ENCODE measurements around the gene FAM234B.
"Not testable (repeated sequence)": the region's sequence is repeated elsewhere in the genome, so short reads cannot be mapped to it uniquely, and the experiment has no call there.

FAM234B gene

GRCh38 chr12:13049816-13050215 is 5.6 kb downstream of the FAM234B start:
- no peak overlapping the region for H2AFZ ChIP-seq (ENCODE audit: low read length)
- peak overlapping the region; percentile 17 for H3K4me3 ChIP-seq (ENCODE audit: low read length, poor library complexity, severe bottlenecking)
- peaks cover 43% of the 10 kb centered on the region for H3K4me1 ChIP-seq (ENCODE audit: insufficient read depth, low read length, poor library complexity, severe bottlenecking)
- TF ChIP-seq EZH2phosphoT487 (IDR thresholded peaks at IDR 0.05; ENCODE audit: borderline replicate concordance) (no peak), CTCF (conservative IDR thresholded peaks at IDR 0.05; ENCODE audit: low read length) (no peak)
- H3K36me3 ChIP-seq (ENCODE audit: insufficient read depth, low read length): no peaks in the 10 kb centered on the region
- no peaks in the 10 kb centered on the region for H3K27me3 ChIP-seq (ENCODE audit: insufficient read depth, low read length, poor library complexity, severe bottlenecking)
- no peak overlapping the region for H3K9ac ChIP-seq (ENCODE audit: low read depth, low read length, poor library complexity, severe bottlenecking)
- no peaks in the 10 kb centered on the region for H3F3A ChIP-seq (ENCODE audit: low read depth)
- H3K4me2 ChIP-seq (ENCODE audit: low read depth, low read length, poor library complexity, severe bottlenecking): peak overlapping the region; percentile 57
- peaks cover 47% of the 10 kb centered on the region; the same call in 1 of the 2 replicates for H3K79me2 ChIP-seq (ENCODE audit: insufficient read depth, low read length)
- H4K20me1 ChIP-seq (ENCODE audit: insufficient read depth, low read length, poor library complexity, severe bottlenecking): no peaks in the 10 kb centered on the region
- H3K9me3 ChIP-seq (ENCODE audit: insufficient read depth, low read depth, low read length): peaks cover 4% of the 10 kb centered on the region; the same call in 1 of the 2 replicates
- no peaks in the 10 kb centered on the region for H3K9me2 ChIP-seq (replicated peaks; ENCODE audit: low read depth, low read length)

GRCh38 chr12:13052421-13052820 is 8.2 kb downstream of the FAM234B start:
- peaks cover 21% of the 10 kb centered on the region for H3K4me1 ChIP-seq (ENCODE audit: insufficient read depth, low read length, poor library complexity, severe bottlenecking)
- no peaks in the 10 kb centered on the region for H3K9me2 ChIP-seq (replicated peaks; ENCODE audit: low read depth, low read length)
- H2AFZ ChIP-seq (ENCODE audit: low read length): no peak overlapping the region
- no peaks in the 10 kb centered on the region for H3K27me3 ChIP-seq (ENCODE audit: insufficient read depth, low read length, poor library complexity, severe bottlenecking)
- H3K79me2 ChIP-seq (ENCODE audit: insufficient read depth, low read length): peaks cover 27% of the 10 kb centered on the region; the same call in 1 of the 2 replicates
- TF ChIP-seq EZH2phosphoT487 (IDR thresholded peaks at IDR 0.05; ENCODE audit: borderline replicate concordance) (no peak), CTCF (conservative IDR thresholded peaks at IDR 0.05; ENCODE audit: low read length) (no peak)
- no peaks in the 10 kb centered on the region for H3F3A ChIP-seq (ENCODE audit: low read depth)
- H3K4me2 ChIP-seq (ENCODE audit: low read depth, low read length, poor library complexity, severe bottlenecking): no peak overlapping the region
- peaks cover 4% of the 10 kb centered on the region; the same call in 1 of the 2 replicates for H3K9me3 ChIP-seq (ENCODE audit: insufficient read depth, low read depth, low read length)
- no peak overlapping the region for H3K4me3 ChIP-seq (ENCODE audit: low read length, poor library complexity, severe bottlenecking)
- no peaks in the 10 kb centered on the region for H4K20me1 ChIP-seq (ENCODE audit: insufficient read depth, low read length, poor library complexity, severe bottlenecking)
- H3K36me3 ChIP-seq (ENCODE audit: insufficient read depth, low read length): peaks cover 7% of the 10 kb centered on the region; the same call in 1 of the 2 replicates
- H3K9ac ChIP-seq (ENCODE audit: low read depth, low read length, poor library complexity, severe bottlenecking): no peak overlapping the region

- not testable (repeated sequence) for H2AFZ ChIP-seq (ENCODE audit: low read length); H3K27me3 ChIP-seq (ENCODE audit: insufficient read depth, low read length, poor library complexity, severe bottlenecking)
- peaks cover 20% of the 10 kb centered on the region; the same call in 1 of the 2 replicates for H3K79me2 ChIP-seq (ENCODE audit: insufficient read depth, low read length)
Measured at GRCh38 chr12:13053617-13054016, 9.4 kb downstream of the FAM234B start.

GRCh38 chr12:13060581-13060980 is 16.4 kb downstream of the FAM234B start:
- H4K20me1 ChIP-seq (ENCODE audit: insufficient read depth, low read length, poor library complexity, severe bottlenecking): no peaks in the 10 kb centered on the region
- H3F3A ChIP-seq (ENCODE audit: low read depth): no peaks in the 10 kb centered on the region
- H3K27me3 ChIP-seq (ENCODE audit: insufficient read depth, low read length, poor library complexity, severe bottlenecking): no peaks in the 10 kb centered on the region
- no peak overlapping the region for H3K4me2 ChIP-seq (ENCODE audit: low read depth, low read length, poor library complexity, severe bottlenecking)
- no peaks in the 10 kb centered on the region for H3K9me2 ChIP-seq (replicated peaks; ENCODE audit: low read depth, low read length)
- TF ChIP-seq EZH2phosphoT487 (IDR thresholded peaks at IDR 0.05; ENCODE audit: borderline replicate concordance): no peak
- TF ChIP-seq CTCF (conservative IDR thresholded peaks at IDR 0.05; ENCODE audit: low read length): no peak
- H3K36me3 ChIP-seq (ENCODE audit: insufficient read depth, low read length): peaks cover 79% of the 10 kb centered on the region; the same call in 1 of the 2 replicates
- H3K4me3 ChIP-seq (ENCODE audit: low read length, poor library complexity, severe bottlenecking): no peak overlapping the region
- no peaks in the 10 kb centered on the region for H3K79me2 ChIP-seq (ENCODE audit: insufficient read depth, low read length)
- H2AFZ ChIP-seq (ENCODE audit: low read length): no peak overlapping the region
- H3K9me3 ChIP-seq (ENCODE audit: insufficient read depth, low read depth, low read length): no peaks in the 10 kb centered on the region
- no peak overlapping the region for H3K9ac ChIP-seq (ENCODE audit: low read depth, low read length, poor library complexity, severe bottlenecking)
- H3K4me1 ChIP-seq (ENCODE audit: insufficient read depth, low read length, poor library complexity, severe bottlenecking): no peaks in the 10 kb centered on the region

More at GRCh38 chr12:13053617-13054016, 9.4 kb downstream of the FAM234B start:
- H3K9ac ChIP-seq (ENCODE audit: low read depth, low read length, poor library complexity, severe bottlenecking); H3F3A ChIP-seq (ENCODE audit: low read depth); H3K9me3 ChIP-seq (ENCODE audit: insufficient read depth, low read depth, low read length); H3K4me3 ChIP-seq (ENCODE audit: low read length, poor library complexity, severe bottlenecking); H3K9me2 ChIP-seq (replicated peaks; ENCODE audit: low read depth, low read length); H4K20me1 ChIP-seq (ENCODE audit: insufficient read depth, low read length, poor library complexity, severe bottlenecking); H3K4me2 ChIP-seq (ENCODE audit: low read depth, low read length, poor library complexity, severe bottlenecking): not testable (repeated sequence)
- H3K4me1 ChIP-seq (ENCODE audit: insufficient read depth, low read length, poor library complexity, severe bottlenecking): peaks cover 20% of the 10 kb centered on the region
- H3K36me3 ChIP-seq (ENCODE audit: insufficient read depth, low read length): peaks cover 19% of the 10 kb centered on the region; the same call in 1 of the 2 replicates
